Glutamatergic neuron (in vitro differentiated cells): Measurements from ENCODE around the gene HIRA. TPM values are rescaled to one million over a fixed set of nuclear protein-coding genes. Genes with fewer than 3 reads are reported as not detected.

Source experiments
- DNase-seq: peaks from one replicate; pipeline ENCODE4 v3.0.0; 2022
- H3K27ac Mint-ChIP-seq: one replicate; pipeline ENCODE4 v1.8.0; 2020; ENCODE audit warnings: mild to moderate bottlenecking, mixed read lengths, inconsistent platforms; ENCODE audit not compliant: unreplicated experiment
- H3K27me3 Mint-ChIP-seq: one replicate; pipeline ENCODE4 v1.8.0; 2020; ENCODE audit warnings: mild to moderate bottlenecking, moderate library complexity, mixed read lengths, inconsistent platforms; ENCODE audit not compliant: unreplicated experiment
- H3K36me3 Mint-ChIP-seq: one replicate; pipeline ENCODE4 v1.8.0; 2020; ENCODE audit warnings: mild to moderate bottlenecking, mixed read lengths, inconsistent platforms; ENCODE audit not compliant: unreplicated experiment
- H3K4me1 Mint-ChIP-seq: one replicate; pipeline ENCODE4 v1.8.0; 2020; ENCODE audit warnings: mild to moderate bottlenecking, low read depth, mixed read lengths, inconsistent platforms; ENCODE audit not compliant: unreplicated experiment
- H3K4me3 Mint-ChIP-seq: one replicate; pipeline ENCODE4 v1.8.0; 2020; ENCODE audit warnings: mild to moderate bottlenecking, mixed read lengths, inconsistent platforms; ENCODE audit not compliant: unreplicated experiment
- H3K9me3 Mint-ChIP-seq: one replicate; pipeline ENCODE4 v1.8.0; 2020; ENCODE audit warnings: mild to moderate bottlenecking, moderate library complexity, mixed read lengths, inconsistent platforms; ENCODE audit not compliant: unreplicated experiment
- CTCF ChIP-seq: fragments of 200-600 bp; sonication (generic); IDR thresholded peaks from one replicate; pipeline ENCODE4 v1.5.0; 2021; ENCODE audit not compliant: partially characterized antibody, unreplicated experiment
- total RNA-seq: library from RNA; stranded (reverse); fragmentation: NEBNext Ultra II Directional; extraction: Animal tissue kit (Norgen Biotek cat#: 25700); gene quantifications from one replicate; pipeline ENCODE4 v1.2.1, GENCODE V29; 2021; ENCODE audit not compliant: unreplicated experiment

The HIRA gene
- total RNA-seq, 1 donor from 2014 or later: 51.0 TPM

- no peak overlapping the region for H3K4me3 Mint-ChIP-seq
- H3K4me1 Mint-ChIP-seq: peaks cover 10% of the 10 kb centered on the region
- H3K9me3 Mint-ChIP-seq: no peaks in the 10 kb centered on the region
- no peaks in the 10 kb centered on the region for H3K36me3 Mint-ChIP-seq
- peak overlapping the region; percentile 34 for H3K27ac Mint-ChIP-seq
- no peaks in the 10 kb centered on the region for H3K27me3 Mint-ChIP-seq
- DNase-seq: no peak
- TF ChIP-seq CTCF: no peak
Measured at GRCh38 chr22:19412923-19413322, 18.6 kb downstream of the HIRA start.

GRCh38 chr22:19412478-19412877, 19.1 kb downstream of the HIRA start:
- Mint-ChIP-seq H3K36me3 (no peaks in the 10 kb centered on the region), H3K4me3 (no peak overlapping the region), H3K27ac (no peak overlapping the region), H3K4me1 (peaks cover 10% of the 10 kb centered on the region), H3K9me3 (no peaks in the 10 kb centered on the region), H3K27me3 (no peaks in the 10 kb centered on the region)
- no peak for TF ChIP-seq CTCF
- DNase-seq: no peak

- H3K4me1 Mint-ChIP-seq: peaks cover 10% of the 10 kb centered on the region
- no peak for DNase-seq
- H3K27me3 Mint-ChIP-seq: no peaks in the 10 kb centered on the region
- H3K4me3 Mint-ChIP-seq: no peak overlapping the region
- H3K9me3 Mint-ChIP-seq: no peaks in the 10 kb centered on the region
- no peak overlapping the region for H3K27ac Mint-ChIP-seq
- H3K36me3 Mint-ChIP-seq: no peaks in the 10 kb centered on the region
- TF ChIP-seq CTCF: no peak
Measured at GRCh38 chr22:19411690-19412045, 19.9 kb downstream of the HIRA start.

GRCh38 chr22:19410941-19411689, 20.4 kb downstream of the HIRA start:
- peaks cover 10% of the 10 kb centered on the region for H3K4me1 Mint-ChIP-seq
- TF ChIP-seq CTCF: no peak
- H3K27me3 Mint-ChIP-seq: no peaks in the 10 kb centered on the region
- no peaks in the 10 kb centered on the region for H3K36me3 Mint-ChIP-seq
- H3K4me3 Mint-ChIP-seq: no peak overlapping the region
- H3K9me3 Mint-ChIP-seq: no peaks in the 10 kb centered on the region
- H3K27ac Mint-ChIP-seq: no peak overlapping the region
- no peak for DNase-seq
